NOMO-1 (cell line): ENCODE data around the gene PRAC2.

ENCODE experiments used
- DNase-seq, 2 experiments: peaks; one replicate each; lab custom pipeline; 2025; ENCODE audit not compliant: unreplicated experiment in 2 of 2; lab: John Stamatoyannopoulos, UW

PRAC2 gene

DNA sequence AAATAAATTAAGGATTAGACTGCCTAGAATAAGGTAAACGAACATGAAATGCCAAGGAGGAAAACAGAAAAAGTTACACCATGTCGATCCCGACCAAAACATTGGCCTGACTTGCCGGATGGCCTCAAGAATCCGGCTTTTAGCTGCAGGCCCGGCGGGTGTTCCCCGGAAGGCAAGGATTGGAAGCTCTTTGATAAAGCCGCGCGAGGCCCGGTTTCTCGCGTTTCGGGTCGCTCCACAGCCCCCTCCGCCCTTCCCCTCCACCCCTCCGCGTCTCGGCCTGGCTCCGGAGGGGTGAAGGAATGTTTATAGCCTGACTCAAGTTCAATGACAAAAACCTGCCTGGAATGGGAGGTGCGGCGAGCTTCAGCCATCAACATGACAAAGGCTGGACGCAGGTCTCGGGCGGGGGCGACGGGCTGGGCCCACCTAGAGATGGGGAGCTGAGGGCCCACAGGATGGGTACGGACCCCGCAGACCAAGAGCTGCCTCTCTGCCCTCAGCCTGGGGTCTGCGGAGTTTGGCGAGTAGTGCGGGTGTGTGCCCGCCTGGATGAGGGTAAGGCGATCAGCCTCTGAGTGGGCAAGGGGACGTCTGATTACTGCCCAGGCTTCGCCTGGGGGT is 3.2 kb upstream of the PRAC2 start:
- no peak for DNase-seq

DNA sequence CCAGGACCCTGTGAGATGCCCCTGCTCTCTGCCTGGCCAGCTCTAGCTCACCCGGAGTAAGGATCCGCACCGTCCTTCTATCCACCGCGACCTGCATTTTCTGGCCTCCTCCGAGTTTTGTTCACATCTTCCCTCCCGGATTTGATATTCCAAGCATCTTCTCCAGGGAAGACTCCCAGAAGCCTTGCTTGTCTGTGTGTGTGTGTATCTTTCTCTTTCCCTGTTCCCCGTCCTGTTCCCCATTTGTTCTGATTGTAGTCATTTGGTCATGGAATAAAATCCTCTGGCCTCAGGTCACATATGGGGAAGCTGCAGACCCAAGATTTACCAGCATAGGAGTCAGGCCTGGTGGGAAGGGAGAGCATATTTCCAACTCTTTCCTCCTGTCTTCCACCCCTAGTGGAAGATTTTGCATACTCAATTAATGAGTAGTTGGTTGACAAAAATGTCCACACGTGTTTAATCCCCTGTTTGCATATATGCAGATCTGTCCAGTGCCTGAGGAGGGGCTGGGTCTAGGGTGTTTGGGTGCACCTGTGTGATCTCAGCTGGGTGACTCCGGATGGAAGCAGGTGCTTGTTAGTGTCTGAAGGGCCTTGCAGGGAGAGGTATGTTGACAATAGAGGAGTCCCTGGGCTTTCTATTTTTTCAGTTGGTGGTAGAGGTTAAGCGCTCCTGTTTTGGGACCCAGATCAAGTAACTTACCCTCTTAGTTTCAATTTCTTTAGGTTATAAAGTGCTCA is 2.5 kb upstream of the PRAC2 start:
- DNase-seq, result no peak

DNA sequence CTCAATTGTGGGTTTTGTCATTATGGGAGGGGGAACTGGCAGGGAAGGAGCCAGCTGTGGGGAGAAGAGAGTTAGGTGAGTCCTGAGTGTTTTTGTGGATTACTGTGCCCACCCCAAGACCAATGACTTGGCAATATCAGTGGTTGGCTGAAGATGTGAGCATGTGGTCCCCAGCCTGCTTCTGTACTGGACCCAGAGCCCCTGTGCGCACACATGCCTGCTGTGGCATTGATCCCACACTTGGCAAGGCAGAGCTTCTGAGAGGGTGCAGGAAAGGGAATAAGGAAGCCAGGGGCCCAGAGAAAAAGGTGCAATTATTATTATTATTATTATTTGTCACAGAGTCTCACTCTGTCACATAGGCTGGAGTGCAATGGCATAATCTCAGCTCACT is 2.0 kb upstream of the PRAC2 start:
- DNase-seq, result no peak

DNA sequence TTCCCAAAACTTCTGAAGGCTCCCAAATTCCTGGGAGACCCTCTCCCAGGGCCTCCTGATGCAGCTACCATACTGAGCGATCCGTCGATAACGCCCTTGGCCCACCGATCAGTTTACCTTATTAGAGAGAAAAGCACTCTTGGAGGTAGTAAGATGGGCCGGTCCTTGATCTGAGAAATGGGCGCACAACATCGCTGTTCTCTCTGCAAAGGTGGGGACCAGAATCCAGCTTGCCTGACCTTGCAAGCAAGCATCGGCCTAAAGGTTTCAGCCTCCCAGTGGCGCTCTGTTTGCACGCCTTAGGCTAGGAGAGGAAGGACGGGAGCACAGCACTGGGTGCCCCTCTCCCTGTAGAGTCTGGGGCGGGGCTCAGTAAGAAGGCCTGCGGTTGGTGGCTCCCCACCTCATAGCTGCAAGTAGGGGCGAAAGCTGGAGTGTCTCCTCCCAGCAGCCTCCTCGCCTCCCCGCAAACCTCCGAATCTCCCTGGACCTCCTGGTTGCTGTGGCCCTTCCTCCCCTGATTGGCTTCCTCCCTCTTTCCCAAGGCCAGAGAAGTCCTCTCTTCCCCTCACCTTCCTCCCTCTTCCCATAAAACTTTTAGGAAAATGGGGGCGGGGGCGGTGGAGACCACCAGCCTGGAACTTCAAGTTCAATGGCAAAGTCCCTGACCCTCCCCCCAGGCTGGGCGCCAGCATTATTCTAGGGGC is 631 bp upstream of the PRAC2 start, which contains the start of gene PRAC1:
PRAC1 (minus strand) TSS at position 318 of the 707 bp plus-strand sequence; CDS start at position 192, 126 bp downstream.
- no peak for DNase-seq

DNA sequence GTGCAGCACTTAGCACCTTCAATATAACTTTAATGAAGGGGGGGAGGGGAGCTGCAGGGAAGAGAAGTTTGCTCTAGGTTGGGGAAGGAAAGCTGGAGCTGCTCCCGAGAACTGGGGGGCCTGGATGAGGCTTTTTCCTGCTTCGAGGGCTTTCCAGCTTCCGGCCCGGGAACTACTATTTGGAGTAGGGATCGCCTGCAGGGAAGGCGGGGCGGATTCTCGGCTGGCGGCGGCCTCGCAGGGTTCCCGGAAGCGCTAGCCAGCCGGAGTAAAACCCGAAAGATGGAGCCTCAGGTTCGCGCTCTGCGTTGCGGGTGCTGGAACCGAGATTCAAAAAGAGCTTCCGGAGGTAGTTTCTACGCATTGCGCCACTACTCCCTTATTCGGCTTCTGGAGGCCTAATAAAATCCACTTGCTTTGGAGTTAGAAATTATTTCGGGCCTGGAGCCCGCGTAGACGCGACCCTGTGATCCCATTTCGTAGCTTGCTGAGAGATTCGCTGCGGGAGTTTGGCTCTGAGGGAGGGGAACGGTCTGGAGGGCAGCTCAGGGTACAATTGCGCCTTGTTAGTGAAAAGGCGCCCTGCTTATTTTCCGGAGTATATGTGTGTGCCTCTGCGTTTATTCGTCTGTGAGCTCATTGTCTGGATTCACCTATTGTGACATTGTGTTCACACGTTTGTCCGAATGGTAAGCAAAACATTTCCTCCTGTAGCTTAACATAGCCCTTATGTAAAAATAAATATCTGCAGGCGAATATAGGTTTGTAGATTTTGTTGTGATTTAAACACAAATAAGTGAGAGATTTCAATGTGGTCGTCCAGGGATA is 652 bp downstream of the PRAC2 start:
- peak in 1 of 2 experiments; percentile 14 for DNase-seq

DNA sequence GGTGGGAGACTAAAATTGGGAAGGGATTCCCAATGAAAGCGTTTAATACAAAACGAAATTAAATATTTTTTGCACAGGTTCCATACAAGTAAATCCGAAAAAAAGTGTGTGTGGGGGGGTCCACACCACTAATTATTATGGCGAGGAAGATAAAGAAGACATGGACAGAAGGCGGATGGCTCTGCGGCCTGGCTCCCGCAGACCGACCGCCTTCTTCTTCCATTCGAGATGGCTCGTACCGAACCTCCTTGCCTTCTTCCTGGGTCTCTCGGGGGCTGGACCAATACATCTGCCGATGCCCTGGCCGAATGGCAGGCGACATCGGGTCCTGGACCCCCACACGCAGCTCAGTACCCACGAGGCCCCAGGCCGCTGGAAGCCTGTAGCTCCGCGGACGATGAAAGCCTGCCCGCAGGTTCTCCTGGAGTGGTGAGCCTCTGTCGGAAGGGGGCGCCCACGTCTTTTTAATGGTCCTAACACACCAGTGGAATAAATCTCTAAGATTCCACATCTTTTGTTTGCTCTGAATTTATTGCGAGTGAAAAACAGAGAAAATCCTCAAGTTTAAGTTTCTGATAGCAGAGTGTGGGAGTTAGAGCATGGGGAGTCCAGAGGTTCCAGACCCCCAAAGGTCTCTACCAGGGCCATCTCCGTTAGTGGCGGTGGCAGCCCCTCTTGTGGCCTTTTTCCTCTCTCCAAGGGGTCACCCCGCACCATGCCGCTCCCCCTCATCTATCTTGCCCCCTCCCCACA is 1.4 kb downstream of the PRAC2 start:
- DNase-seq, result peak; percentile 56 to 69

DNA sequence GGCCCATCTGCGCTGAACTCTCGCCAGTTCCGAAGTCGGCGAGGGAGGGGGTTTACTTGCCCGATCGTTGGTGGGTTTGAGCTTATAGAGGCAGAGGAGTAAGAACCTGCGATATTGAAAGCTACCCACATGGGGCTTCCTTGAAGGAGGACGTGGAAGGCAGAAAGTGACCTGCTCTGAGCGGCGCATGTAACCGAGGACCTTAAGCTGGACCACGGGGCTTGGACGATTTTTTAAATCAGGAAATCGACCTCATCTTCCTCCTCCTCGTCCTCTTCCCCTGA is 2.0 kb downstream of the PRAC2 start:
- peak in 1 of 2 experiments; percentile 9 for DNase-seq

DNA sequence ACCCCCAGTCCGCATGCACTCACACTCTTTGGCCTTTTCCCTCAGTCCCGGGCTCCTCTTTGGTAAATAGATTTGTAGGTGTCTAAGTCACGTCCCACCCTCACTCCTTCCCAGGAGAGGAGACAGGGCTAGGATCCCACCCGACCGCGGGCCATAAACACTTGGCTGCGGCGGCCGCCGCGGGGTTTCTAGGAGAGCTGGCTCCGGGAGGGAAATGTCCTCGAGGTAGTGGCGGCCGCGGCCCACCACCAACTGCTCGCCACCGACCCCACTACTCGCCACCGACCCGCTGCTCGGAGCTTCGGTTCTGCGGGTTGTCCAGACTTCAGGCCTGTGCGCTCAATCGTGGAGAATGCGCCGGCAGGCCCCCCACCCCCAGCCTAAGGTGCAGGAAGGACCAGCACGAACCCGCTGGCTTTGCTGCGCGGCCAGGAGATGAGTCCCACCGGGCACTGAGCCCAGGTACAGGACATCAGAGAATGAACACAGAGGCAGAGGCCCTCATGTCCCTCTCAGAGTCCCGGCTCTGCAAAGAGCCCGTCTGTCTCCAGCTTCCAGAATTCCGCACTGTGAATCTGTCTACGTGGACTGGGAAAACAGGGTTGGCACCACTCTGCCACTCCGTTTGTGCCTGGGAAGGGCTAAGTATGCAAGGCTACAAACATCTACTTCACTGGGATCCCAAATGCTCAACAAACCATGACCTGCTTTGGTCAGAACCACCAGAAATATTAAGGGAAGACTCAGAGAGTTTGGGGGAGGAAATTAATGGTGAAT is 2.5 kb downstream of the PRAC2 start:
- no peak for DNase-seq

DNA sequence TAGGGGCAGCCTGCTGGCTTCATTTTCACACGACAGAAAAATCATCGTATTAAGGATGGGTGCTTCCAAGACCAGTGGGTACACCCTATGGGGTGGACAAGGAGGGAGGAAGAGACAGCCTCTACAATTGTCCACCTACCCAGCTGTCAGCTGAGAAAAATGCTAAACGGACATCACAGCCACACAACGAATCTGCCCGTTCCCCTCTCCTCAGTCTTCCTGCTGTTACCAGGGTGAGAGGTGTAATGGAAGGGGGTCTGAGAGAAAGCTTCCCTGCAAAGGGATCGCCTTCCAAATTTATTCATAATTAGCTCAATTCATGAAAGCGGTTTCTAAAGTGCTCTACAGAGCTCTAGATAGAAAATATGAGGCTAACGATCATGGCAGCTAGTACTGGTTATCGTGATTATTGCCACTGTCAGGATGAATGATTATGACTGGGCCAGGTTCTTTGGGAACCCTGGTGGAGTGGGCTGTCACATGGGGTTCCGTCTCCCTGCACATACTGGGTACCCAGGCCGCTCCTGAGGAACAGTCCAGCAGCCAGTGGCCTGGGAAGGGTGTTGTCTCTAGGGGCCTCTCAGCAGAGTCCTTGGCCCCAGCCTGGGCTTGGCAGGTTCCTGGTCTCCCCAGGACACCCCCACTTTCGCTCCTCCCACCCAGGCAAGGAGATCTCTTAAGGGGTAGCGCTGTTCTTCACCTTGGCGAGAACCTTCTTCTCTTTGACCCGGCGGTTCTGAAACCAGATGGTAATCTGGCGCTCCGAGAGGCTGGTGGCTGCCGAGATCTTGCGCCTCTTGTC is 3.3 kb downstream of the PRAC2 start:
- DNase-seq, result no peak

DNA sequence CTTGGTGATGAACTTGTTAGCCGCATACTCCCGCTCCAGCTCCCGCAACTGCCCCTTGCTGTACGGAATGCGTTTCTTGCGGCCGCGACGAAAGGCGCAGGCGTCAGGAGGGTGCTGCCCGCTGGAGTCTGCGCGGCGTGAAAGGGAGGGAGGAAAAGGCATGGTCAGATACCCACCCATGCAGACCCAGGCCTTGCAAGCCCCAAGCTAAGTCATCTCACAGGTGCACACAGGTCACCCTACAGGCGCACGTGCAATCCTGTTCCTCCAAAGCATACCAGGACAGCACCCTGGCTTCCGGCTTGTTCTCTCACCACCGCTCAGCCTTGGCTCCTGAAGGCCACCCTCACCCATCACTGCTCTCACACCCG is 3.9 kb downstream of the PRAC2 start:
- no peak for DNase-seq

DNA sequence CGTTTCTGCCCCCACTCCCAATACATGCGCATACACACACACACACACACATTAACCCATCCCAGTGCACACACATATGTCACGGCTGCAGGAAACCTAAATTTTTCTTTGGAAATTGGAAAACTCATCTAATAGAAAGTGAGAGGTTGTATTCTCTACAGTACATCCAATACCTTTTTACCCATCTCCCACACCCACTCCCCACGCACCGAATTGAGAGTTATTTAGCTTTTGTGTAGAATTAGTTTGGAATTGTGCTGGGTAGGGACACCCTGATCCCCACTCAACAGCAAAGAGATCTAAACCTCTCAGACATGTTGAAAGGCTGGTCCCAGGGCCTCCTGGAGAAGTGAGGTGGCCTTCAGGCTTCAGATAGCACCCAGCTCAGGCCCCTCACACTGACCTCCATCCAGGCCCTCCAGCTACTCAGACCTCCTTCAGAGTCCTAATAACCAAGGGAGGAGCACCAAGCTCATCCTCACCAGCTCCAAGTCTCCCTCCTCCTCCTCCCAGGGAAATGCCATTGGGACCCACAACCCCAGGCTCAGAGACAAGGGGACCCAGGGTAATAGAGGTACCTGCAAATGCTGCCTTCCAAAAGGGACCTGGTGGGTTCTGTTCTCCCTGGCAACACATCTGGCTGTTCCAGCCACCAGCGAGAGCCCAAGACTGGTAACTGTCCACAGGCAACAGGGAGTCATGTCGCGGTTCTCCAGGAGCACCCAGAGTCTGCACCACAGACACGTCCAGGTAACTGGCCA is 4.6 kb downstream of the PRAC2 start:
- DNase-seq, result no peak

DNA sequence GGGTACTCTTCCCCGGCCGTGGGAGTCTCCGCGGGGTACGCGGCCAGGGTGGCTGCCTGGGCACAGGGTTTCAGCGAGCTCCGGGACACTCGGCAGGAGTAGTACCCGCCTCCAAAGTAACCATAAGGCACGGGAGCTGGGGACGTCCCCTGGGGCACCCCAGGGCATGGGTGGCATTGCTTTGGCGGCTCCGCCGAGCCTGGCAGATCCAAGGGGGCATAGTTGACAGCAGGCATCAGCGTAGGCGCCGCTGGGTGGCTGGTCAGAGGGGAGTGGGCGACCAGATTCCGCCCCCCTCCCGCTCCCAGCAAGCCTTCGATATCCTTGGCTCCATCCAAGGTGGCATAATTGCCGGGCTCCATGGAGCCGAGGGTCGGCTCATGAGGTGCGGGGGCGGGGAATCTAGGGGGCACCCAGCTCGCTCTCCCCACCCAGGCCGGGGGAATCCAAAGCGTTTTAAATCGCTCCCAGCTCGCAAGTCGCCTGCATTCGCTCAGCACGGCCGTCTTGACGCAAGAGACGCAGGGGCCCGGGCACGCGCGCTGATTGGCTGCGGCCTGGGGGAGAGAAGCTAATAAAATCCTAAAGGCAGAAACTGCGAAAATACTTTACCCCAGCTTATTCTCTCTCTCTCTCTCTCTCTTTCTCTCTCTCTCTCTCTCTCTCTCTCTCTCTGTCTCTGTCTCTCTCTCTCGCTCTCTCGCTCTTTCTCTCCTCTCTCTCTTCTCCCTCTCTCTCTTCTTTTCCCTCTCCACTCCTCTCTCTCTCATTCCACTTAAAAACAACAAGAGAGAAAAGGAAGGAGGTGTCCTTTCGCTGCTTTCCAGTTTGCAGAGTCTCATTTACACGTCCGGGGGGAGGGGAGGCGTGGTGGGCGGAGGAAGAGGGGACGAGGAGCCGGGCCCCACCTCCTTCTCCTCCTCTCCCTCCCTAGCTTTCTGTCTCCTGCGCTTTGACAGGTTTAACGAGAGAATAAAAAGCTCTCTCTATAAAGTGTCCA is 5.5 kb downstream of the PRAC2 start, which contains the start of gene HOXB13:
HOXB13 (minus strand) TSS at position 519 of the 1,000 bp plus-strand sequence; CDS start at position 362, 157 bp downstream.
- DNase-seq, result peak; percentile 55 to 67

DNA sequence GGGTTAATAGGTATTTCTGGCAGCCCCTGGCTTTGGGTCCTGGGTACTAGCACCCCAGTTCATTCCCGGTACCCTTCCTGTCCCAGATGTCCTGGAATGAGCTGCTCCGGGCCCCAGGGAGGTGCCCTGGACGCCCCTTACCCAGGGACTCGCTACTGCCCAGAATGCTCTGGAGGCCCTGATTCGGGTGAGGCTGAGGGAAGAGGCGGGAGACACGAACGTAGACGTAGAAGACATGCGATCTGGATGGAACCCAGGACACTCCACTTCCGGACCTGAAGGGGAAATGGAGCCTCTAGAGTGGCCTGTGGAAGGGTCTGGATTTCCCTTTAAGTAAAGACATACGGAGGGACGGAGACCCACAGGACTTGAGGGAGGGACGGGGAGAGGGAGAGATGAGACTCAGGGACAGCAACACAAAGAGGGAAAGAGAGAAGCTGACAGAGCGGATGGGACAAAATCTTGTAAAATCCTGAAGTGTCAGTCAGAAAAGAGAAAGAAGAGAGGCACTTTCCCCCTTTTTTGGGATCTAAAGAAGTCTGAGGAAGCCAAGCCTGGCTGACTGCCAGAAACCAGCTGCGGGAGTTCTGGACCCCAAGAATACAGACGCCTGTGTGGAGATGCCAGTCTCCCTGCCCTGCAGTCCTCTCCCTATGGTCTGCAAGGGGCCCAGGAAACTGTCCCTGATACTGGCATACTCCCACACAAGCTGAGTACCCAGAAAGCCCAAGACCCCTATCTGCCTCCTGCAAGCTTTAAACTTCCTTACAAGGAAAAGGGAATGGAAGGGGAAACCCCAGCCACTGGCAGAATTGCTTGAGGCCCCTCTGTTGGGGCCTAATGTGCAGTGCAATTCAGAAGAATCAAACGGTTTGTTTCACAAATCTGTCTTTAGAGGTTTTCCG is 6.6 kb downstream of the PRAC2 start:
- DNase-seq, result no peak

DNA sequence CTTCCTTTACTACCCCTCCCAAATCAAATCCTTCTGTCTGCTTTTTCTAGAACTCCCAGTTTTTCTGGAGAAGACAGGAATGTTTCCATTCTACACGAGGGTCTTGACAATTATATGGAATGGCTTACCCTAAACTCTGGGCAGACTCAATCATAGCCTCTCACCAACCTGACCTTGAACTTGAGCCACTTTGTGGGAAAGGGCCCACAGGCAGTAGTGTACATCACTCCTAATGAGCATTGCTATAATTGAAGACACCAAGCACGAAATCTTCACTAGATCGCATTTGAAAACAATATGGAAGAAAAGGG is 7.2 kb downstream of the PRAC2 start:
- no peak for DNase-seq

DNA sequence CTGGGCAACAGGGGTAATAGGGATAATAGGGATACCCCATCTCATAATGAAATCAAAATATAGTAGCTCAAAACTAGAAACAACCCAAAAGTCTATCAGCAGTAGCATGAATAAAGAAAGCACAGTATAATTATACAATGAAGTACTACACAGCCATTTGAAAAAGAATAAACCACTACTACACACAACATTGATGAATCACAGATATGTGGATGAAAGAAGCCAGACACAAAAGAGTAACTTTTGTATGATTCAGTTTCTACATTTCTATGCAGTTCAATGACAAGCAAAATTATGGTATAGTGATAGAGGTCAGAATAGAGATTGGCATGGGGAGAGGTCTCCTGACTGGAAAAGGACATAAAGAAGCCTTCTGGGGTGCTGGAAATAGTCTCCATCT is 8.4 kb downstream of the PRAC2 start:
- no peak for DNase-seq
